ENCODE measurements around the gene DNMT3B. TPM values are rescaled to one million over a fixed set of nuclear protein-coding genes. Genes with fewer than 3 reads are reported as not detected.

Gene DNMT3B
- total and polyA plus RNA-seq, 9 of the 15 experiments (the other 6 are each of a cell fraction or from before 2014, with no cell fraction given): 9.3 to 74.8 (median 49.1) TPM

- POLR2A ChIA-PET: interaction anchor here (0.6 to 3.7 kb wide), 15 partner anchors 8 to 407 kb away, joined by 3 to 30 read pairs (median 5); partner anchors contain the start of gene COMMD7
- BruUV-seq (replicated peaks): no TSS peak
- Histone ChIP-seq H3K9ac (ENCODE audit: insufficient read depth in 1 of 2, low read depth in 2 of 2, low read length in 2 of 2) (peak overlapping the region; percentile 86 to 90), H3K27ac (ENCODE audit: extremely low read depth, low read depth, low read length) (peak overlapping the region; percentile 86), H3K36me3 (ENCODE audit: control insufficient read depth, insufficient read depth, low read length) (peaks cover 40% of the 10 kb centered on the region; the same call in 2 of the 3 replicates), H3K4me3 (peak overlapping the region; percentile 90), H3K27me3 (ENCODE audit: control insufficient read depth in 2 of 2, insufficient read depth in 2 of 2, low read length in 2 of 2) (no peaks in the 10 kb centered on the region), H4K20me1 (replicated peaks; ENCODE audit: control insufficient read depth, insufficient read depth, low read length) (no peaks in the 10 kb centered on the region; the same call in 1 of the 2 replicates), H3K9me3 (replicated peaks; ENCODE audit: control insufficient read depth, insufficient read depth, low read depth, low read length) (no peaks in the 10 kb centered on the region), H3K4me1 (replicated peaks in 1 of 2; ENCODE audit: control insufficient read depth in 2 of 2, insufficient read depth in 2 of 2, low read length in 2 of 2) (peaks cover 27 to 49% of the 10 kb centered on the region in 2 experiments; a peak in 4 of 5 replicates), H3K9me1 (ENCODE audit: control insufficient read depth, insufficient read depth, low read length) (no peaks in the 10 kb centered on the region), H3K4me2 (ENCODE audit: insufficient read depth, low read length) (peak overlapping the region; percentile 89), H2AFZ (ENCODE audit: low read depth, low read length) (peak overlapping the region; percentile 37), H3K79me2 (ENCODE audit: control insufficient read depth, insufficient read depth, low read length) (peaks cover 65% of the 10 kb centered on the region)
- peak; percentile 53 for ATAC-seq
- intact Hi-C loops (cut with micrococcal nuclease) (loop anchor here (2.0 to 5.0 kb wide), 2 partner anchors 21 to 82 kb away; partner anchors contain the start of gene COMMD7), in situ Hi-C loops (cut with MboI) (loop anchor here (5.0 kb wide), 1 partner anchor 82 kb away; no protein-coding TSS in a partner anchor)
- WGBS (ENCODE audit: insufficient coverage, low coverage, missing lambda C conversion rate): 5% methylated on average over 16 of the region's 17 CpGs
- DNase-seq (ENCODE audit: extremely low read depth in 1 of 4, low spot score in 3 of 4): peak; percentile 64 to 86 (median 74)
- CTCF ChIA-PET (ENCODE audit: low intra/inter-chr PET ratio): no interaction called here
- FAIRE-seq: peak; percentile 69
- TF ChIP-seq VEZF1 (CRISPR knock-in tag; IDR thresholded peaks at IDR 0.05) (no peak; the same call in 1 of the 2 replicates), ZNF431 (CRISPR knock-in tag; IDR thresholded peaks at IDR 0.05) (no peak), HDAC3 (IDR thresholded peaks at IDR 0.05; ENCODE audit: borderline replicate concordance, partially characterized antibody) (no peak), ZKSCAN8 (CRISPR knock-in tag; IDR thresholded peaks at IDR 0.05) (peak; percentile 99), RBM15 (IDR thresholded peaks at IDR 0.05; ENCODE audit: insufficient read depth, low read length) (no peak), EP400 (IDR thresholded peaks at IDR 0.05) (peak; percentile 47; the same call in 1 of the 2 replicates), ZNF507 (tag; conservative IDR thresholded peaks at IDR 0.05) (no peak), ETS1 (conservative IDR thresholded peaks at IDR 0.05; ENCODE audit: control insufficient read depth, low read depth, low read length) (no peak; the same call in 1 of the 2 replicates), XRCC5 (IDR thresholded peaks at IDR 0.05; ENCODE audit: low read depth, low read length) (no peak), ZZZ3 (IDR thresholded peaks at IDR 0.05) (no peak), ZBTB1 (CRISPR knock-in tag; IDR thresholded peaks at IDR 0.05; ENCODE audit: borderline replicate concordance, low read depth) (no peak), CREB5 (CRISPR knock-in tag; IDR thresholded peaks at IDR 0.05) (no peak)
Measured at GRCh38 chr20:32764005-32764960, 2.1 kb downstream of the DNMT3B start.

Measured in K562 (cell line).